Measurements from ENCODE around the gene WNT7A.

WNT7A gene

GRCh38 chr3:13884851-13885703, 5.2 kb upstream of the WNT7A start:
- DNase-seq = peak; percentile 33

GRCh38 chr3:13883681-13884080, 3.8 kb upstream of the WNT7A start:
- no peak for DNase-seq

- no peak for DNase-seq
Measured at GRCh38 chr3:13882876-13883275, 3.0 kb upstream of the WNT7A start.

- DNase-seq = no peak
Measured at GRCh38 chr3:13881536-13882410, 1.9 kb upstream of the WNT7A start.

GRCh38 chr3:13880811-13881156, 913 bp upstream of the WNT7A start:
- no peak for DNase-seq

GRCh38 chr3:13879102-13879945, 547 bp downstream of the WNT7A start:
- DNase-seq = no peak

GRCh38 chr3:13878281-13879101, 1.4 kb downstream of the WNT7A start:
- DNase-seq = no peak

- no peak for DNase-seq
Measured at GRCh38 chr3:13877911-13878280, 2.0 kb downstream of the WNT7A start.

GRCh38 chr3:13876451-13877100, 3.3 kb downstream of the WNT7A start:
- no peak for DNase-seq

- no peak for DNase-seq
Measured at GRCh38 chr3:13874891-13875290, 5.0 kb downstream of the WNT7A start.

GRCh38 chr3:13873818-13874217, 6.1 kb downstream of the WNT7A start:
- no peak for DNase-seq

- DNase-seq = no peak
Measured at GRCh38 chr3:13872451-13872850, 7.4 kb downstream of the WNT7A start.

GRCh38 chr3:13871791-13872190, 8.1 kb downstream of the WNT7A start:
- no peak for DNase-seq

GRCh38 chr3:13870902-13871301, 9.0 kb downstream of the WNT7A start:
- no peak for DNase-seq

- no peak for DNase-seq
Measured at GRCh38 chr3:13869761-13870343, 10.0 kb downstream of the WNT7A start.

GRCh38 chr3:13868844-13869724, 10.8 kb downstream of the WNT7A start:
- DNase-seq = no peak

GRCh38 chr3:13867732-13868131, 12.1 kb downstream of the WNT7A start:
- DNase-seq = no peak

GRCh38 chr3:13866041-13866965, 13.6 kb downstream of the WNT7A start:
- DNase-seq = no peak

GRCh38 chr3:13865581-13865980, 14.3 kb downstream of the WNT7A start:
- DNase-seq = no peak

Data from NCI-H2171 treated with DMSO at 0.1 percent for 48 hours (cell line).